K562 (cell line): ENCODE results near the gene NR0B2. TPM values are rescaled to one million over a fixed set of nuclear protein-coding genes. Genes with fewer than 3 reads are reported as not detected.
A peak's percentile ranks its signal among the peaks of the same experiment; 100 is the strongest.

Source experiments
- CEBPB ChIP-seq: fragments of 450-650 bp; IDR thresholded peaks from 2 replicates; pipeline ENCODE4 v1.6.1; 2016; ENCODE audit warnings: missing genetic modification characterization, missing compliant biosample characterization
- FOXJ3 ChIP-seq: sonication (generic); formaldehyde crosslinking; IDR thresholded peaks from 2 replicates; pipeline ENCODE4 v1.4.0; 2020; ENCODE audit warnings: mild to moderate bottlenecking, missing genetic modification reagents
- HNRNPLL ChIP-seq: fragments of 200-400 bp; formaldehyde crosslinking; IDR thresholded peaks from 2 replicates; pipeline ENCODE4 v1.6.1; 2017; ENCODE audit warnings: low read length, low read depth, mild to moderate bottlenecking; ENCODE audit not compliant: poor library complexity, severe bottlenecking
- MIER1 ChIP-seq: fragments of 450-650 bp; IDR thresholded peaks from 2 replicates; pipeline ENCODE4 v1.6.1; 2016; ENCODE audit warnings: antibody characterized with exemption, mild to moderate bottlenecking, low read depth
- NFE2L1 ChIP-seq: fragments of 450-650 bp; IDR thresholded peaks from 2 replicates; pipeline ENCODE4 v1.6.1; 2016; ENCODE audit warnings: missing genetic modification characterization, low read depth, mild to moderate bottlenecking, missing compliant biosample characterization, moderate library complexity, borderline replicate concordance
- POLR3G ChIP-seq: IDR thresholded peaks from 2 replicates; pipeline ENCODE4 v1.6.1; 2011; ENCODE audit not compliant: insufficient read length, insufficient replicate concordance; ENCODE audit errors: extremely low read depth
- WHSC1 ChIP-seq: IDR thresholded peaks from one replicate; pipeline ENCODE4 v1.6.1; 2012; ENCODE audit warnings: low read length, control low read depth, inconsistent platforms
- ZKSCAN3 ChIP-seq: fragments of 250-450 bp; sonication (Bioruptor Pico); IDR thresholded peaks from 2 replicates; pipeline ENCODE4 v1.4.0; 2020
- ZNF12 ChIP-seq: sonication (generic); formaldehyde crosslinking; IDR thresholded peaks from 2 replicates; pipeline ENCODE4 v1.4.0; 2020; ENCODE audit warnings: mild to moderate bottlenecking, missing genetic modification reagents
- polyA plus RNA-seq, 8 experiments: library from polyadenylated mRNA; depleted of rRNA in 4 of 8; stranded (reverse) in 5 of 8; unstranded in 3 of 8; fragments of >200 nt; fragmentation: Nextera tagmentation in 2 of 8; fragmentation: Illumina TruSeq in 1 of 8; extraction: Ambion mirVana in 2 of 8; extraction: Trizol in 1 of 8; gene quantifications; 2 replicates each; pipeline versions ENCODE4 v1.2.1 to v1.2.3, GENCODE V29; 2011 to 2014; ENCODE audit warnings: inconsistent platforms in 1 of 8, missing spikeins in 1 of 8
- total RNA-seq, 7 experiments: library from RNA; depleted of rRNA in 6 of 7; stranded (reverse); fragments of >200 nt in 6 of 7; fragmentation: Illumina TruSeq in 2 of 7; extraction: Trizol in 2 of 7; gene quantifications; 2 replicates each; pipeline versions ENCODE4 v1.2.1 to v1.2.3, GENCODE V29; 2011 to 2021; ENCODE audit warnings: low replicate concordance in 1 of 7
- TF ChIP-seq, protein P1 (sequence below): fragments of 250-450 bp; sonication (Bioruptor Pico); IDR thresholded peaks from 2 replicates; pipeline ENCODE4 v1.4.0; 2020
- TF ChIP-seq, protein P2 (sequence below): sonication (generic); formaldehyde crosslinking; IDR thresholded peaks from 2 replicates; pipeline ENCODE4 v1.8.0; 2023; ENCODE audit warnings: missing genetic modification reagents, mild to moderate bottlenecking, borderline replicate concordance
- TF ChIP-seq, protein P3 (sequence below): sonication (generic); formaldehyde crosslinking; IDR thresholded peaks from 2 replicates; pipeline ENCODE4 v1.8.1; 2022; ENCODE audit warnings: missing genetic modification reagents

Gene NR0B2
- total and polyA plus RNA-seq, 9 of the 15 experiments (the other 6 are each of a cell fraction or from before 2014, with no cell fraction given) = not detected

DNA sequence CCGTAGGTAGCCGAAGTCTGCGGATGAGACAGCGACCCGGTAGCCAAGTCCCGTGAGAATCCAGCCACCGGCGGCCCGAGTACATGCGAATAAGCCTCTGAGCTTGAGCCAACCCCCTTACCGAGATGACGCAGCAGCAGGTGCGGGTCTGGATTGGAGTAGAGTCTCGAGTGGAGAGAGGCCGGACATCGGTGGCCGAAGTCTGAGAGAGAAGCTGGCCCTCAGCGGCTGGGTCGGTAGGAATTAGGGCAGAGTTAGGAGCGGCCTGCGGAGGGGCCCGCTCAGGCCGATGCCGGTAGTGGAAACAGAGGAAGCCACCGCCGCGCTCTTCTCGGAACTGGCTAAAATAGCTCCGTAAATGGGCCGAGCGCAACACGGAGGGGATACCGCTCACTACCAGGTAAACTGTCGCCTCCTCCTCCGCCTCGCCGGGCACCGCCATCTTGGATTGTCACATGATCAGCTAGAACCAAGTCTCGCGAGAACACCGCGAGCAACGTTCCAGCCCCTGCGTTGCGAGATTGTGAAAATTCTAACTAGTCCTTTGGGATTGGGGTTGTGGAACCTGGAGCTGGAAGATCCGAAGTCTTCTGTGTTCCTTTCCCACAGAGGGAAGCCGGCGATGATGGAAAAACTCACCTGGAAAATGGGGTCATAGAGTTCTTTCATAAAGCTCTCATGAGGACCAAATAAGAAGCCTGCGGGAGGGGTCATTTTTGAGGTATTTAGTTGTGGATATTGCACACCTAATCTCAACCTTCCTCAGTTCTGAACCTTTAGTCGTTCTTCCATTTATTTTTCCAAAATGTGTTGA, 13.6 kb downstream of the NR0B2 start, which contains the start of gene GPATCH3 (continued):
- TF ChIP-seq, protein P1, sequence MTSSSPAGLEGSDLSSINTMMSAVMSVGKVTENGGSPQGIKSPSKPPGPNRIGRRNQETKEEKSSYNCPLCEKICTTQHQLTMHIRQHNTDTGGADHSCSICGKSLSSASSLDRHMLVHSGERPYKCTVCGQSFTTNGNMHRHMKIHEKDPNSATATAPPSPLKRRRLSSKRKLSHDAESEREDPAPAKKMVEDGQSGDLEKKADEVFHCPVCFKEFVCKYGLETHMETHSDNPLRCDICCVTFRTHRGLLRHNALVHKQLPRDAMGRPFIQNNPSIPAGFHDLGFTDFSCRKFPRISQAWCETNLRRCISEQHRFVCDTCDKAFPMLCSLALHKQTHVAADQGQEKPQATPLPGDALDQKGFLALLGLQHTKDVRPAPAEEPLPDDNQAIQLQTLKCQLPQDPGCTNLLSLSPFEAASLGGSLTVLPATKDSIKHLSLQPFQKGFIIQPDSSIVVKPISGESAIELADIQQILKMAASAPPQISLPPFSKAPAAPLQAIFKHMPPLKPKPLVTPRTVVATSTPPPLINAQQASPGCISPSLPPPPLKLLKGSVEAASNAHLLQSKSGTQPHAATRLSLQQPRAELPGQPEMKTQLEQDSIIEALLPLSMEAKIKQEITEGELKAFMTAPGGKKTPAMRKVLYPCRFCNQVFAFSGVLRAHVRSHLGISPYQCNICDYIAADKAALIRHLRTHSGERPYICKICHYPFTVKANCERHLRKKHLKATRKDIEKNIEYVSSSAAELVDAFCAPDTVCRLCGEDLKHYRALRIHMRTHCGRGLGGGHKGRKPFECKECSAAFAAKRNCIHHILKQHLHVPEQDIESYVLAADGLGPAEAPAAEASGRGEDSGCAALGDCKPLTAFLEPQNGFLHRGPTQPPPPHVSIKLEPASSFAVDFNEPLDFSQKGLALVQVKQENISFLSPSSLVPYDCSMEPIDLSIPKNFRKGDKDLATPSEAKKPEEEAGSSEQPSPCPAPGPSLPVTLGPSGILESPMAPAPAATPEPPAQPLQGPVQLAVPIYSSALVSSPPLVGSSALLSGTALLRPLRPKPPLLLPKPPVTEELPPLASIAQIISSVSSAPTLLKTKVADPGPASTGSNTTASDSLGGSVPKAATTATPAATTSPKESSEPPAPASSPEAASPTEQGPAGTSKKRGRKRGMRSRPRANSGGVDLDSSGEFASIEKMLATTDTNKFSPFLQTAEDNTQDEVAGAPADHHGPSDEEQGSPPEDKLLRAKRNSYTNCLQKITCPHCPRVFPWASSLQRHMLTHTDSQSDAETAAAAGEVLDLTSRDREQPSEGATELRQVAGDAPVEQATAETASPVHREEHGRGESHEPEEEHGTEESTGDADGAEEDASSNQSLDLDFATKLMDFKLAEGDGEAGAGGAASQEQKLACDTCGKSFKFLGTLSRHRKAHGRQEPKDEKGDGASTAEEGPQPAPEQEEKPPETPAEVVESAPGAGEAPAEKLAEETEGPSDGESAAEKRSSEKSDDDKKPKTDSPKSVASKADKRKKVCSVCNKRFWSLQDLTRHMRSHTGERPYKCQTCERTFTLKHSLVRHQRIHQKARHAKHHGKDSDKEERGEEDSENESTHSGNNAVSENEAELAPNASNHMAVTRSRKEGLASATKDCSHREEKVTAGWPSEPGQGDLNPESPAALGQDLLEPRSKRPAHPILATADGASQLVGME (CRISPR knock-in tag) = 0 out of 2 replicates have a peak, but pooled peaks have one; percentile 55
- TF ChIP-seq POLR3G (no peak), ZKSCAN3 (CRISPR knock-in tag) (no peak), HNRNPLL (peak; percentile 28), MIER1 (no peak), ZNF12 (CRISPR knock-in tag) (no peak; the same call in 1 of the 2 replicates), CEBPB (peak; percentile 88), NFE2L1 (tag) (no peak), FOXJ3 (no peak), WHSC1 (no peak)
- TF ChIP-seq, protein P2, sequence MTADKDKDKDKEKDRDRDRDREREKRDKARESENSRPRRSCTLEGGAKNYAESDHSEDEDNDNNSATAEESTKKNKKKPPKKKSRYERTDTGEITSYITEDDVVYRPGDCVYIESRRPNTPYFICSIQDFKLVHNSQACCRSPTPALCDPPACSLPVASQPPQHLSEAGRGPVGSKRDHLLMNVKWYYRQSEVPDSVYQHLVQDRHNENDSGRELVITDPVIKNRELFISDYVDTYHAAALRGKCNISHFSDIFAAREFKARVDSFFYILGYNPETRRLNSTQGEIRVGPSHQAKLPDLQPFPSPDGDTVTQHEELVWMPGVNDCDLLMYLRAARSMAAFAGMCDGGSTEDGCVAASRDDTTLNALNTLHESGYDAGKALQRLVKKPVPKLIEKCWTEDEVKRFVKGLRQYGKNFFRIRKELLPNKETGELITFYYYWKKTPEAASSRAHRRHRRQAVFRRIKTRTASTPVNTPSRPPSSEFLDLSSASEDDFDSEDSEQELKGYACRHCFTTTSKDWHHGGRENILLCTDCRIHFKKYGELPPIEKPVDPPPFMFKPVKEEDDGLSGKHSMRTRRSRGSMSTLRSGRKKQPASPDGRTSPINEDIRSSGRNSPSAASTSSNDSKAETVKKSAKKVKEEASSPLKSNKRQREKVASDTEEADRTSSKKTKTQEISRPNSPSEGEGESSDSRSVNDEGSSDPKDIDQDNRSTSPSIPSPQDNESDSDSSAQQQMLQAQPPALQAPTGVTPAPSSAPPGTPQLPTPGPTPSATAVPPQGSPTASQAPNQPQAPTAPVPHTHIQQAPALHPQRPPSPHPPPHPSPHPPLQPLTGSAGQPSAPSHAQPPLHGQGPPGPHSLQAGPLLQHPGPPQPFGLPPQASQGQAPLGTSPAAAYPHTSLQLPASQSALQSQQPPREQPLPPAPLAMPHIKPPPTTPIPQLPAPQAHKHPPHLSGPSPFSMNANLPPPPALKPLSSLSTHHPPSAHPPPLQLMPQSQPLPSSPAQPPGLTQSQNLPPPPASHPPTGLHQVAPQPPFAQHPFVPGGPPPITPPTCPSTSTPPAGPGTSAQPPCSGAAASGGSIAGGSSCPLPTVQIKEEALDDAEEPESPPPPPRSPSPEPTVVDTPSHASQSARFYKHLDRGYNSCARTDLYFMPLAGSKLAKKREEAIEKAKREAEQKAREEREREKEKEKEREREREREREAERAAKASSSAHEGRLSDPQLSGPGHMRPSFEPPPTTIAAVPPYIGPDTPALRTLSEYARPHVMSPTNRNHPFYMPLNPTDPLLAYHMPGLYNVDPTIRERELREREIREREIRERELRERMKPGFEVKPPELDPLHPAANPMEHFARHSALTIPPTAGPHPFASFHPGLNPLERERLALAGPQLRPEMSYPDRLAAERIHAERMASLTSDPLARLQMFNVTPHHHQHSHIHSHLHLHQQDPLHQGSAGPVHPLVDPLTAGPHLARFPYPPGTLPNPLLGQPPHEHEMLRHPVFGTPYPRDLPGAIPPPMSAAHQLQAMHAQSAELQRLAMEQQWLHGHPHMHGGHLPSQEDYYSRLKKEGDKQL = no peak
- TF ChIP-seq, protein P3, sequence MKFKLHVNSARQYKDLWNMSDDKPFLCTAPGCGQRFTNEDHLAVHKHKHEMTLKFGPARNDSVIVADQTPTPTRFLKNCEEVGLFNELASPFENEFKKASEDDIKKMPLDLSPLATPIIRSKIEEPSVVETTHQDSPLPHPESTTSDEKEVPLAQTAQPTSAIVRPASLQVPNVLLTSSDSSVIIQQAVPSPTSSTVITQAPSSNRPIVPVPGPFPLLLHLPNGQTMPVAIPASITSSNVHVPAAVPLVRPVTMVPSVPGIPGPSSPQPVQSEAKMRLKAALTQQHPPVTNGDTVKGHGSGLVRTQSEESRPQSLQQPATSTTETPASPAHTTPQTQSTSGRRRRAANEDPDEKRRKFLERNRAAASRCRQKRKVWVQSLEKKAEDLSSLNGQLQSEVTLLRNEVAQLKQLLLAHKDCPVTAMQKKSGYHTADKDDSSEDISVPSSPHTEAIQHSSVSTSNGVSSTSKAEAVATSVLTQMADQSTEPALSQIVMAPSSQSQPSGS = no peak
